ENCODE measurements around the gene ELAPOR1.

Gene ELAPOR1, protein sequence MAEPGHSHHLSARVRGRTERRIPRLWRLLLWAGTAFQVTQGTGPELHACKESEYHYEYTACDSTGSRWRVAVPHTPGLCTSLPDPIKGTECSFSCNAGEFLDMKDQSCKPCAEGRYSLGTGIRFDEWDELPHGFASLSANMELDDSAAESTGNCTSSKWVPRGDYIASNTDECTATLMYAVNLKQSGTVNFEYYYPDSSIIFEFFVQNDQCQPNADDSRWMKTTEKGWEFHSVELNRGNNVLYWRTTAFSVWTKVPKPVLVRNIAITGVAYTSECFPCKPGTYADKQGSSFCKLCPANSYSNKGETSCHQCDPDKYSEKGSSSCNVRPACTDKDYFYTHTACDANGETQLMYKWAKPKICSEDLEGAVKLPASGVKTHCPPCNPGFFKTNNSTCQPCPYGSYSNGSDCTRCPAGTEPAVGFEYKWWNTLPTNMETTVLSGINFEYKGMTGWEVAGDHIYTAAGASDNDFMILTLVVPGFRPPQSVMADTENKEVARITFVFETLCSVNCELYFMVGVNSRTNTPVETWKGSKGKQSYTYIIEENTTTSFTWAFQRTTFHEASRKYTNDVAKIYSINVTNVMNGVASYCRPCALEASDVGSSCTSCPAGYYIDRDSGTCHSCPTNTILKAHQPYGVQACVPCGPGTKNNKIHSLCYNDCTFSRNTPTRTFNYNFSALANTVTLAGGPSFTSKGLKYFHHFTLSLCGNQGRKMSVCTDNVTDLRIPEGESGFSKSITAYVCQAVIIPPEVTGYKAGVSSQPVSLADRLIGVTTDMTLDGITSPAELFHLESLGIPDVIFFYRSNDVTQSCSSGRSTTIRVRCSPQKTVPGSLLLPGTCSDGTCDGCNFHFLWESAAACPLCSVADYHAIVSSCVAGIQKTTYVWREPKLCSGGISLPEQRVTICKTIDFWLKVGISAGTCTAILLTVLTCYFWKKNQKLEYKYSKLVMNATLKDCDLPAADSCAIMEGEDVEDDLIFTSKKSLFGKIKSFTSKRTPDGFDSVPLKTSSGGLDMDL

DNA sequence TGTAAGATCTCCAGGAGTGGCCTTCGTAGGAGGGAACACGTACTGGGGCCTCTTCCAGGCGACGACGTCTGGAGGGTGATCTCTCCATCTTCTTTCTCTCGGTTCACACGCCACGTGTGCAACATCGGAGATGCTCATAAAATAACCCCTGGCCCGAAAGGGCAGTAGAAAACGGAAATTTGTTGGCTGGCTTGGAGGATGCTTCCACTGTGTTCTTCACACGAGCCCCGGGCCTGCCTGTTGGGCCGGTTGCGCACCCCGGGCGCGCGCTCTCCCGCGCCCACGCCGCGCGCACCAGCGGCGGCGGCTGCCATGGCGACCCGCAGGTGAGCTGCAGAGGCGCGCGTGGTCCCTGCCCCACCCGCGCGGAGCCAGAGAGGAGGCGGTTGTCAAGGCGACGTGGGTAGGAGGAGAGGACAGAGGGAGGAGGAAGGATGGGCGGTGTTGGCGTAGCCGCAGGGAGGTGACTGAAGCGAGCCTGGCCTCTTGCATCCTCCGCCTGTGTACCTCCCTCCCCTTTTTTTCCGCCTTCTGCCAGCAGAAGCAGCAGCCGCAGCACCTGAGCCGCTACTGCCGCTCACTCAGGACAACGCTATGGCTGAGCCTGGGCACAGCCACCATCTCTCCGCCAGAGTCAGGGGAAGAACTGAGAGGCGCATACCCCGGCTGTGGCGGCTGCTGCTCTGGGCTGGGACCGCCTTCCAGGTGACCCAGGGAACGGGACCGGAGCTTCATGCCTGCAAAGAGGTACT is at the start of gene ELAPOR1:
ELAPOR1 (plus strand) TSS at position 526 of the 752 bp plus-strand sequence; CDS start at position 595, 69 bp downstream.
- Histone ChIP-seq H3K36me3 (no peaks in the 10 kb centered on the region), H3K27me3 (ENCODE audit: insufficient read depth, low read depth, severe bottlenecking) (peaks cover 6% of the 10 kb centered on the region), H3K9me3 (ENCODE audit: severe bottlenecking) (no peaks in the 10 kb centered on the region), H3K4me3 (ENCODE audit: low read depth, low read length) (peak within 1 kb of the TSS; percentile 49), H3K27ac (no peak within 1 kb of the TSS)
- TF ChIP-seq, protein P1, sequence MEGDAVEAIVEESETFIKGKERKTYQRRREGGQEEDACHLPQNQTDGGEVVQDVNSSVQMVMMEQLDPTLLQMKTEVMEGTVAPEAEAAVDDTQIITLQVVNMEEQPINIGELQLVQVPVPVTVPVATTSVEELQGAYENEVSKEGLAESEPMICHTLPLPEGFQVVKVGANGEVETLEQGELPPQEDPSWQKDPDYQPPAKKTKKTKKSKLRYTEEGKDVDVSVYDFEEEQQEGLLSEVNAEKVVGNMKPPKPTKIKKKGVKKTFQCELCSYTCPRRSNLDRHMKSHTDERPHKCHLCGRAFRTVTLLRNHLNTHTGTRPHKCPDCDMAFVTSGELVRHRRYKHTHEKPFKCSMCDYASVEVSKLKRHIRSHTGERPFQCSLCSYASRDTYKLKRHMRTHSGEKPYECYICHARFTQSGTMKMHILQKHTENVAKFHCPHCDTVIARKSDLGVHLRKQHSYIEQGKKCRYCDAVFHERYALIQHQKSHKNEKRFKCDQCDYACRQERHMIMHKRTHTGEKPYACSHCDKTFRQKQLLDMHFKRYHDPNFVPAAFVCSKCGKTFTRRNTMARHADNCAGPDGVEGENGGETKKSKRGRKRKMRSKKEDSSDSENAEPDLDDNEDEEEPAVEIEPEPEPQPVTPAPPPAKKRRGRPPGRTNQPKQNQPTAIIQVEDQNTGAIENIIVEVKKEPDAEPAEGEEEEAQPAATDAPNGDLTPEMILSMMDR (IDR thresholded peaks at IDR 0.05; ENCODE audit: low read depth, low read length) = no peak
- peak; percentile 79 for DNase-seq

DNA sequence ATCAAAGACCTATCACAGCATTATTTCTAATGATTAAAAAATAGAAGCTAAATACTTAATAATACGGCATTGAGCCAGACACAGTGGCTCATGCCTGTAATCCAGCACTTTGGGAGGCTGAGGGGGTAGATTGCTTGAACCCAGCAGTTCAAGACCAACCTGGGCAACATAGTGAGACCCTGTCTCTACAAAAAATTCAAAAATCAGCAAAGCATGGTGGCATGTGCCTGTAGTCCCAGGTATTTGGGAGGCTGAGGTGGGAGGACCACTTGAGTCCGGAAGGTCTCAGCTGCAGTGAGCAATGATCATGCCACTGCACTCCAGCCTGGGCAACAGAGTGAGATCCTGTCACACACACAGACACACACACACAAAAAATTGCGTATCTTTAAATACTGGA is 48.8 kb upstream of the ELAPOR1 start:
- Histone ChIP-seq H3K36me3 (peaks cover 36% of the 10 kb centered on the region), H3K27me3 (ENCODE audit: insufficient read depth, low read depth, severe bottlenecking) (no peaks in the 10 kb centered on the region), H3K9me3 (ENCODE audit: severe bottlenecking) (no peaks in the 10 kb centered on the region), H3K27ac (no peak overlapping the region), H3K4me3 (ENCODE audit: low read depth, low read length) (no peak overlapping the region)
- TF ChIP-seq, protein P1 (IDR thresholded peaks at IDR 0.05; ENCODE audit: low read depth, low read length) = no peak
- DNase-seq = no peak

DNA sequence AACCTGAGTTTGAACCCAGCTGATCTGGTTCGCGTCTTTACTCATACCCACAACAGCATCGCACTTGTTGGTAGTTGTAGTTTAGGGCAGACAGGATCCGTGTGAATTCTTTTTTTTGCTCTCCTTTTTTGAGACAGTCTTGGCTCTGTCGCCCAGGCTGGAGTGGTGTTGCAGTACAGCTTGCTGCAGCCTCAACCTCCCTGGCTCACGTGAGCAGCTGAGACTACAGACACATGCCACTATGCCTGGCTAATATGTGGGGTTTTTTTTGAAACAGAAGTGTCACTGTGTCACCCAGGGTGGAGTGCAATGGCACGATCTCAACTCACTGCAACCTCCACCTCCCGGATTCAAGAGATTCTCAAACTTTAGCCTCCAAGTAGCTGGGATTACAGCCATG is 46.0 kb upstream of the ELAPOR1 start:
- H3K27me3 ChIP-seq (ENCODE audit: insufficient read depth, low read depth, severe bottlenecking) = no peaks in the 10 kb centered on the region
- no peak for DNase-seq
- TF ChIP-seq, protein P1 (IDR thresholded peaks at IDR 0.05; ENCODE audit: low read depth, low read length) = no peak
- H3K9me3 ChIP-seq (ENCODE audit: severe bottlenecking) = no peaks in the 10 kb centered on the region
- H3K36me3 ChIP-seq = peaks cover 36% of the 10 kb centered on the region
- no peak overlapping the region for H3K27ac ChIP-seq
- H3K4me3 ChIP-seq (ENCODE audit: low read depth, low read length) = no peak overlapping the region

DNA sequence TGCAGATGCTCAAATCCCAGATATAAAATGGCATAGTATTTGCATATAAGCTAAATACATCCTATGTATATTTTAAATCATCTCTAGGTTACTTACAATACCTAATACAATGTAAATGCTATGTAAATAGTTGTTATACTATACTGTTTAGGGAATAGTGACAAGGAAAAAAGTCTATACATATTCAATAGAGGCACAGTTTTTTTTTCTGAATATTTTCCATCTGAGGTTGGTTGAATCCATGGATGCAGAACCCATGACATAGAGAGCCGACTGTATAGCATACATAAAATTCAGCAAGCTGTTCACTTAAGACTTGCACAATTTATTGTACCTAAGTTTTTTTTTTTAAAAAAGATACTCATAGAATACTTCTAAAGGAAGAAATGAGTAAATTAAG is 44.6 kb upstream of the ELAPOR1 start:
- DNase-seq = no peak
- Histone ChIP-seq H3K36me3 (peaks cover 40% of the 10 kb centered on the region), H3K27me3 (ENCODE audit: insufficient read depth, low read depth, severe bottlenecking) (no peaks in the 10 kb centered on the region), H3K27ac (no peak overlapping the region), H3K4me3 (ENCODE audit: low read depth, low read length) (no peak overlapping the region), H3K9me3 (ENCODE audit: severe bottlenecking) (no peaks in the 10 kb centered on the region)
- TF ChIP-seq, protein P1 (IDR thresholded peaks at IDR 0.05; ENCODE audit: low read depth, low read length) = no peak

Measured in WERI-Rb-1 (cell line).